Immature natural killer cell (primary cell): Measurements from ENCODE around the gene RNF13. TPM values are rescaled to one million over a fixed set of nuclear protein-coding genes. Genes with fewer than 3 reads are reported as not detected.

Experiments
- DNase-seq, 3 donors: peaks; one replicate each; pipeline ENCODE4 v3.0.0; 2022; ENCODE audit warnings: mixed read lengths in 1 of 3
- H3K27ac Mint-ChIP-seq, 6 donors: one replicate each; pipeline ENCODE4 v1.8.0; 2020; ENCODE audit warnings: mixed read lengths in 6 of 6, mild to moderate bottlenecking in 5 of 6, inconsistent platforms in 4 of 6, moderate library complexity in 3 of 6
- H3K27me3 Mint-ChIP-seq, 3 donors: one replicate each; pipeline ENCODE4 v1.8.0; 2020 to 2021; ENCODE audit warnings: low read depth in 3 of 3, mild to moderate bottlenecking in 3 of 3, mixed read lengths in 3 of 3, moderate library complexity in 3 of 3, inconsistent platforms in 1 of 3
- H3K36me3 Mint-ChIP-seq, 3 donors: one replicate each; pipeline ENCODE4 v1.8.0; 2020; ENCODE audit warnings: mixed read lengths in 3 of 3, inconsistent platforms in 2 of 3, mild to moderate bottlenecking in 2 of 3
- H3K4me1 Mint-ChIP-seq, 2 donors: one replicate each; pipeline ENCODE4 v1.8.0; 2020; ENCODE audit warnings: inconsistent platforms in 2 of 2, mild to moderate bottlenecking in 2 of 2, mixed read lengths in 2 of 2, moderate library complexity in 1 of 2
- H3K4me3 Mint-ChIP-seq, 5 donors: one replicate each; pipeline ENCODE4 v1.8.0; 2020; ENCODE audit warnings: mild to moderate bottlenecking in 5 of 5, mixed read lengths in 5 of 5, inconsistent platforms in 3 of 5, moderate library complexity in 3 of 5
- H3K9me3 Mint-ChIP-seq, 6 donors: one replicate each; pipeline ENCODE4 v1.8.0; 2020; ENCODE audit warnings: mild to moderate bottlenecking in 6 of 6, mixed read lengths in 6 of 6, inconsistent platforms in 4 of 6, moderate library complexity in 3 of 6
- polyA plus RNA-seq, 3 donors: library from polyadenylated mRNA; unstranded; fragments of 300-500 nt; fragmentation: Illumina TruSeq; gene quantifications; one replicate each; pipeline ENCODE4 v1.2.3, GENCODE V29; 2021

The RNF13 gene
- polyA plus RNA-seq, 3 donors from 2014 or later = 116 to 145 (median 142) TPM

GRCh38 chr3:149990423-149990948 lies 177.5 kb downstream of the RNF13 start:
- H3K36me3 Mint-ChIP-seq = no peaks in the 10 kb centered on the region
- DNase-seq = no peak
- H3K9me3 Mint-ChIP-seq = peaks cover 0 to 19% (median 13%) of the 10 kb centered on the region in 6 donors
- H3K4me1 Mint-ChIP-seq = no peaks in the 10 kb centered on the region
- peaks cover 1 to 10% (median 7%) of the 10 kb centered on the region in 3 donors for H3K27me3 Mint-ChIP-seq
- H3K27ac Mint-ChIP-seq = no peak overlapping the region
- no peak overlapping the region for H3K4me3 Mint-ChIP-seq

- no peak overlapping the region for H3K4me3 Mint-ChIP-seq
- H3K4me1 Mint-ChIP-seq = no peaks in the 10 kb centered on the region
- no peak for DNase-seq
- H3K27me3 Mint-ChIP-seq = peaks cover 3 to 14% (median 9%) of the 10 kb centered on the region in 3 donors
- H3K27ac Mint-ChIP-seq = no peak overlapping the region
- H3K36me3 Mint-ChIP-seq = no peaks in the 10 kb centered on the region
- peaks cover 0 to 27% (median 13%) of the 10 kb centered on the region in 6 donors for H3K9me3 Mint-ChIP-seq
These were observed 179.5 kb downstream of the RNF13 start for GRCh38 chr3:149992416-149993058.

DNA sequence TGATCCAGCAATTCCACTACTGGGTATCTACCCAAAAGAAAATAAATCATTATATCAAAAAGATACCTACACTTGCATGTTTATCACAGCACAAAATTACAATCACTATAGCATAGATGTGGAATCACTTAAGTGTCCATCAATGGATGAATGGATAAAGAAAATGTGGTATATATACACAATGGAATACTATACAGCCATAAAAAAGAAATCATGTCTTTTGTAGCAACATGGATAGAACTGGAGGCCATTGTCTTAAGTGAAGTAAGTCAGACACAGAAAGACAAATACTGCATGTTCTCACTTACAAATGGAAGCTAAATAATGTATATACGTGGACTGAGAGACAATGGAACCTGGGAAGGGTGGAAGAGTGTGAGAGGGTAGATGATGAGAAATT lies 185.9 kb downstream of the RNF13 start:
- Mint-ChIP-seq H3K4me1 (no peaks in the 10 kb centered on the region), H3K27ac (no peak overlapping the region)

DNA sequence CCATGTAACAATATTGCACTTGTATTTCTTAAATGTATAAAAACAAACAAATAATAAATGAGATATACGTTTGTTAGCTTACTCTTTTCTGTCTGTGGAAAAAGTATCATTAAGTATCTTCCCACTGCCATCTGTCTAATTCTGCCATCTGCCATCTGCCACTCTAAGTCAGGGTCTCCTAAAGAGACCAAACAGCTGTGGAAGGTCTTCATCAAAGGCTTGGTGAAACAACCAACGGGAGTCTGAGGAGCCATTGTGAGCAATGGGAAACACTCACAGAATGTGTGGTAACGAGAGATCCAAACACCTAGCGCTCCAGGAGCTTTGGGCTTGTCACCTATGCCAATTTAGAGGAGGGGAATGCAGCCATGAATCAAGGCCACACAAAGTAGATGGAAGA lies 186.4 kb downstream of the RNF13 start:
- H3K9me3 Mint-ChIP-seq = peaks cover 0 to 21% (median 12%) of the 10 kb centered on the region in 6 donors
- no peaks in the 10 kb centered on the region for H3K4me1 Mint-ChIP-seq
- DNase-seq = no peak
- no peak overlapping the region for H3K27ac Mint-ChIP-seq
- H3K27me3 Mint-ChIP-seq = peaks cover 3 to 15% (median 13%) of the 10 kb centered on the region in 3 donors
- no peaks in the 10 kb centered on the region for H3K36me3 Mint-ChIP-seq
- no peak overlapping the region for H3K4me3 Mint-ChIP-seq

More for the DNA sequence above, 185.9 kb downstream of the RNF13 start:
- Mint-ChIP-seq H3K9me3 (peaks cover 0 to 21% (median 13%) of the 10 kb centered on the region in 6 donors), H3K36me3 (no peaks in the 10 kb centered on the region), H3K27me3 (peaks cover 3 to 15% (median 13%) of the 10 kb centered on the region in 3 donors), H3K4me3 (no peak overlapping the region)
- no peak for DNase-seq

- H3K36me3 Mint-ChIP-seq = no peaks in the 10 kb centered on the region
- H3K4me3 Mint-ChIP-seq = no peak overlapping the region
- H3K4me1 Mint-ChIP-seq = no peaks in the 10 kb centered on the region
- peaks cover 0 to 9% (median 3%) of the 10 kb centered on the region in 6 donors for H3K9me3 Mint-ChIP-seq
- H3K27ac Mint-ChIP-seq = no peak overlapping the region
- no peak for DNase-seq
- H3K27me3 Mint-ChIP-seq = peaks cover 3 to 10% (median 9%) of the 10 kb centered on the region in 3 donors
These were observed 187.6 kb downstream of the RNF13 start for GRCh38 chr3:150000641-150001040.

DNA sequence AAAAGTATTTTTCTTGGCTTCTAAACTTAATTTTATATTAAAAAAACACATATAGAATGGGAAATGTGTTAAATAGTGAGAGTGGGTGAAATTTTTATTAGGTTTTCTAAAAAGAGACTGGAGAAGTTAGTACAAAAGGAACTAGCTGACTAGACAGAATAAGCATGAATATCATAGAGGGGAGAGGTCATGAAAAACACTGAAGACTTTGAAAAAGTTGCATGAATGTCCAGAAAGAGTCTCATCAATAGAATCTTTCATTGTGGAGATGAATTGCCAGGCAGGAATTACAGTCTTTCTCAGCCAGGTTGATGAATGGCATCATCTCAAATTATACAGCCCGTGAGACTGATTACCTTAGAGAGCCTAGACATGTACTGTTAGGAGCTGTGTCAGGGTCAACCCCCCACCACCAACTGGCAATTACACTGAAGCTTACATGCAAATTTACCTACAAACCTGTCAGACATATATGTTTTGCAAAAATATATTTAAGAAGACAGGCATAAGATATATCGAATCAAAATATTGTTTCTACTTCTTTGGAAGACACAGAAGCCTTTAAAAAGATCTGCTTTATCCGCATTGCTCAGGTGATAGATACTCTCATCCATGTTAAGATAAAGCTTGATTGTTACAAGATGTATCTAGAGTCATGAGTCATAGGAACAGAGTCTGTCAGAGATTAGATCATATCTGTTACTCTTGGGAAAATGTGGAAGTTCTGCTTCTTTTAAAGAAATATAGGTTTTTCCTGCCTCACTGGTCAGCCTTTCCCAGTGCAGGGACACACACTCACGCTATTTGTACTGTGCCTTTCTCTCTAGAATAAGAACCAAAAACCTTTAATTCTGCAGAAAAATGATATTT lies 192.5 kb downstream of the RNF13 start:
- no peak for DNase-seq
- H3K9me3 Mint-ChIP-seq = no peaks in the 10 kb centered on the region
- H3K4me3 Mint-ChIP-seq = no peak overlapping the region
- H3K27ac Mint-ChIP-seq = no peak overlapping the region
- H3K27me3 Mint-ChIP-seq = peaks cover 0 to 6% (median 2%) of the 10 kb centered on the region in 3 donors
- H3K4me1 Mint-ChIP-seq = no peaks in the 10 kb centered on the region
- H3K36me3 Mint-ChIP-seq = no peaks in the 10 kb centered on the region

DNA sequence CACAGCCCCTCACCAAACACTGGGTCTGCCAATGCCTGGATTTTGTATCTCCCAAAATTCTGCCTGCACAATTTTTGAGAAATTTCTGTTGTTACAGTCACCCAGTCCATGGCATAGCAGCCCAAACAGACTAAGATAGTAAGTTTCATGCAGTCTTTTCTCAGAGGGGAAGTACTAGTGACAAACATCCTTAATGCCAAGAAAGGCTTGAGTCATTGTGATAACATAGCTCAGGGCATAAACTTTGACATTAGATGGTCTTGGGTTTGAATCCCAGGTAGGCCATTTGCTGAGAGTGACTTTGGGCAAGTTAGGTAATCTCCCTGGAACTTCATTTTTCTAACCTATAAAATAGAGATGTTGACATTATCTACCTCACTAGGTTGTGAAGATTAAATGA lies 193.8 kb downstream of the RNF13 start:
- Mint-ChIP-seq H3K27ac (no peak overlapping the region), H3K9me3 (no peaks in the 10 kb centered on the region), H3K27me3 (peaks cover 0 to 6% (median 2%) of the 10 kb centered on the region in 3 donors), H3K4me3 (no peak overlapping the region), H3K4me1 (no peaks in the 10 kb centered on the region), H3K36me3 (no peaks in the 10 kb centered on the region)
- no peak for DNase-seq

Other genes starting within 250 kb of the RNF13 start
- gene WWTR1, start 155.2 kb upstream of the RNF13 start, polyA plus RNA-seq = not detected
- gene COMMD2, start 60.7 kb upstream of the RNF13 start, polyA plus RNA-seq = 10 to 100 TPM; 62.7 to 83.5 (median 80.9) TPM
- gene ANKUB1, start 20.7 kb upstream of the RNF13 start, polyA plus RNA-seq = not detected
- gene PFN2, start 157.7 kb downstream of the RNF13 start, polyA plus RNA-seq = 1 to 10 TPM; 1.7 to 5.8 (median 4.6) TPM